Measurements from ENCODE around the gene TRIM44.

Gene TRIM44

DNA sequence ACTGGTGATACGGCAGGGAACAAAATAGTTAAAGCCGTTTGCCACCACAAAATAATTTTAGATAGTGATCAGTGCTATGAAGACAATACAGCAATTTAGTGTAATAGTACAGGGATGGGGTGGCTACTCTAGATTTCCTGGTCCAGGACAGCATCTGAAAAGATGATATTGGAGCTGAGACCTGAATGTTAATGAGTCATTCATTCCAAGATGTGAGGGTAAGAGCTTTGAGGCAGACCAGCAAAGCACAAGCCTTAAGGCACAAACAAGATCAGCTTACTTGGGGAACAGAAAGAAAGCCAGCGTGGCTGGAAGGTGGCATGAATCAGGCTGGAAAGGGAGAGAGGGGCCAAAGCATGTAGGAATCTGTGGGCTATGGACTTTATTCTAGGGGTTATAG lies 132.3 kb downstream of the TRIM44 start:
- TF ChIP-seq, protein P1, sequence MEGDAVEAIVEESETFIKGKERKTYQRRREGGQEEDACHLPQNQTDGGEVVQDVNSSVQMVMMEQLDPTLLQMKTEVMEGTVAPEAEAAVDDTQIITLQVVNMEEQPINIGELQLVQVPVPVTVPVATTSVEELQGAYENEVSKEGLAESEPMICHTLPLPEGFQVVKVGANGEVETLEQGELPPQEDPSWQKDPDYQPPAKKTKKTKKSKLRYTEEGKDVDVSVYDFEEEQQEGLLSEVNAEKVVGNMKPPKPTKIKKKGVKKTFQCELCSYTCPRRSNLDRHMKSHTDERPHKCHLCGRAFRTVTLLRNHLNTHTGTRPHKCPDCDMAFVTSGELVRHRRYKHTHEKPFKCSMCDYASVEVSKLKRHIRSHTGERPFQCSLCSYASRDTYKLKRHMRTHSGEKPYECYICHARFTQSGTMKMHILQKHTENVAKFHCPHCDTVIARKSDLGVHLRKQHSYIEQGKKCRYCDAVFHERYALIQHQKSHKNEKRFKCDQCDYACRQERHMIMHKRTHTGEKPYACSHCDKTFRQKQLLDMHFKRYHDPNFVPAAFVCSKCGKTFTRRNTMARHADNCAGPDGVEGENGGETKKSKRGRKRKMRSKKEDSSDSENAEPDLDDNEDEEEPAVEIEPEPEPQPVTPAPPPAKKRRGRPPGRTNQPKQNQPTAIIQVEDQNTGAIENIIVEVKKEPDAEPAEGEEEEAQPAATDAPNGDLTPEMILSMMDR (IDR thresholded peaks at IDR 0.05; ENCODE audit: extremely low read depth, missing control alignments): no peak
- DNase-seq (ENCODE audit: low spot score): no peak

DNA sequence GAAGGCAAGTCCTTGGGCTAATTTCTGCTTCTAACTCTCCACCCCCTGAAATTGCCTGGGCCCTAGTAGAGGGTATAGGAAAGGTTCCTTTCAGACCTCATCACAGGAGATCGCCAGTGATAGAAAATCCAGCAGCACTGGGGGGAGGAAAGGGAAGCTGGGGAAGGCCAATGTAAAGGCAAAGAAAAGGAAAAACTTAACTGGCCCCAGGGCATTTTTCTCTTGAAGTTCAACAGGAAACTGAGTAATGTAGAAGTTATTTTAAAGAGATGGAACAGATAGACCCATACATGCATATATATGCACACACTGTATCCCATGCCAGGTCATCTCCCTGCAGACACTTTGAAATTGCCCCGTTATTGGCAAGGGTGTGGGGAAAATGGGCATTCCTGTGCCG lies 134.0 kb downstream of the TRIM44 start:
- TF ChIP-seq, protein P1 (IDR thresholded peaks at IDR 0.05; ENCODE audit: extremely low read depth, missing control alignments): no peak
- DNase-seq (ENCODE audit: low spot score): no peak

DNA sequence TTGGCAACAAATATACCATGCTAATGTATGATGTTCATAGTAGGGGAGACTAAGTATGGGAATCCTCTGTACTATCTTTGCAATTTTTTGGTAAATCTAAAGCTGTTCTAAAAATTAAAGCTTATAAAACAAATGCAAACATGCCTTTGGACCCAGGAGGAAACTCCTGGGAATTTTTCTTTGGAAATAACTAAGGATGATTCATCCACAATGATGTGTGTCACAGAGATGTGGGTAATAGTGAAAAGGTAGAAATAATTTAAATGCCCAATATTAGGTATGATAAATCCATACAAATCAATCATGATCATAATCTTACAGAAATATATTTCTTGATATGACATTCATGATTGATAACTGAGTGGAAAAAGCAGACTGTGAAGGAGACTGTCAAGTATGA lies 135.8 kb downstream of the TRIM44 start:
- TF ChIP-seq, protein P1 (IDR thresholded peaks at IDR 0.05; ENCODE audit: extremely low read depth, missing control alignments): no peak
- DNase-seq (ENCODE audit: low spot score): no peak

DNA sequence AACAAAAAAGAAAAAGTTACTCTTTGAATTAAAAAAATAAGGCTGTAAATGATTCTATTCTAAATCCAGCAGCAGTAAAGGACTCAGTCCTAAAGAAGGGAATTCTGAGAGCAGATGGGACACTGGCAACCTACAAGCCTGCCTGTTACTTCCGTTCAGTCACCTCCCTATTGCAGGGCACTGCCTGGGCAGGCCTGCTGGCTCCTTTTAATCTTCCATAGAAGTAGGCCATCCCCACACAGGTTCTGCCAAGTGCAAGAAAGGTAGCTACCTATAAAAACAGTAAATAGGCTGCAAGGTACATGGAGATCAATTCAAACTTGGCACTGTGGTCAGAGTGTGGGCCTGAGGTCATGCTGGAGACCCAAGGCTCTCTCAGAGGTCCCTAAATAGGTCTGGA lies 136.4 kb downstream of the TRIM44 start:
- no peak for DNase-seq (ENCODE audit: low spot score)
- TF ChIP-seq, protein P1 (IDR thresholded peaks at IDR 0.05; ENCODE audit: extremely low read depth, missing control alignments): no peak

DNA sequence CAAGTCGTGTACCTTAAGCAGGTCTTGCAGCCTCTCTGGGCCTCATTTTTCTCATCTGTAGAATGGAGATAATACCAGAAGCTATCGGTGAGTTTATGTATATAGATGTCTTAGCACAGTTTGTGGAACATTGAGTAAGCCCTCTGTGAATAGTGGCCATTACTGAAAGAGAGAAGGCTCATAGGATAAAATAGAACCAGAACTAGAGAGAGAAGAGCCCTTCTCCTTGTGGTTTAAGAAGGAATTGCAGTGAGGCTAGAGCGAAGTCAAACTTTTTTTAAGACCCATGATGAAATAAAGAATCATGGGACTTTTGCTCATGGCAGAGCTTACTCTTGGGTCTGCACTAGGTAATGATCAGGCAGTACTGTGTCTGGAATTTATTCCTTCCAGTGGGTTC lies 137.1 kb downstream of the TRIM44 start:
- no peak for DNase-seq (ENCODE audit: low spot score)
- TF ChIP-seq, protein P1 (IDR thresholded peaks at IDR 0.05; ENCODE audit: extremely low read depth, missing control alignments): no peak

DNA sequence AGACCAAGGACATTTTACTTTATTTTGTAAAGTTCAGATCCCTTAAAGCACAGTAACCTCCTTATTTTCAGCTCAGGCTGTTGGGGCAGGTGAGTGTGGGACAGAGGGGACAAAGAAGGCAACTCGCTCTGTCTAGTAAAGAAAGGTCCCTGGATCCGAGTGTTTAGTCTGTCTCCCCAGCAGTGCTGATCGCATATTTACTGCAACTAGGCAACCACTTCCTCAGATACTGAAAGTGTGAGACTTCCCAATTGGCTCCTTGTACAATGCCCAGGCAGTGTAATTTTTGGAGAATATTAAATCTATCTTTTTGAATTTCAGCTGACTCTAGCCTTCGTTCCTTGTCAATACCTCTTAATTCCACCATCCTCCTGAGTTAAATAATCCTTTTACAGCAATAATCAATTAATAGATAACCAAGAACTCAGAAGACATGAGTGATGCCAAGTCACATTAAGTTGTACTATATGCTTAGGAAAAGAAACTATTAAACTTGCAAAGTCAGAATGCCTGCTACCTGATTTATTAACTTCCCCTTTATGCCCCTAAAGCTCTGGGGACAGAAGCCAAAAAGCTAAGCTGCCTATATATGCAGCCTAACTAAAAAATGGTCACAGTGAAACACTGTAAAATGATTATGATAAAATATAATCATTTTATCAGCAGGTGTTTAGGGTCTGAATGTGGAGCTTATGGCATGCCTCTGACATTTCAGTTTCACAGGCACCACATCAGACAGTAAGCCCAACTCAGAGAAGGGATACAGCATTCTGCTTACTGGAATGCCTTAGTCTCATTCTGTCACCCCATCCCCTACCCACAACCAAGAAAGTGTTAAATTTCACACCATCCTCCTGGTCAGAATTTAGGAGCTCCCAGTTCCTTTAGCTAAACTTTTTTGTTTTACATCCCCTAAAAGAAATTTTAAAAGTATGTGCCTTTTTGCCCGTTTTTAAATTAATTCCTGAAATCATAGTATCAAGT lies 138.7 kb downstream of the TRIM44 start:
- peak; percentile 26 for DNase-seq (ENCODE audit: low spot score)
- TF ChIP-seq, protein P1 (IDR thresholded peaks at IDR 0.05; ENCODE audit: extremely low read depth, missing control alignments): no peak

DNA sequence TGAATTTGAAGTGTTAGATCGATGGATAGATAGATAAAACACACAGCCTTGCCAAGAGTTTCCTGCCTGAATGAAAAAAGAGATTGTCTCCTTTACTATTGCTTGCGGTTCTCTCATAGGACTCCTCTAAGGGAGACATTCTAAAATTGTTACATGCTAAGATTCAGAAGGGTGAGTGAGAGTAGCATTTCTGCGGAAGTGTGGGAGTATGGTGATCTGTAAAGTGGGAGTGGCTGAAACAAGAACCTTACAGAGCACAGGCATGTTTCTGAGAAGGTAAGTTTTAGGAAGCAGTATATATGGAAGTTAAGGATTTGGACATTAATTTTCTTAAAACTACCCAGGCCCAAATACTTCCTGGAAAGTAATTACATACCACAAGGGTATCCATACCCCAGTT lies 139.6 kb downstream of the TRIM44 start:
- no peak for DNase-seq (ENCODE audit: low spot score)
- TF ChIP-seq, protein P1 (IDR thresholded peaks at IDR 0.05; ENCODE audit: extremely low read depth, missing control alignments): no peak
